Measurements from ENCODE around the gene FAM181A.

FAM181A gene

GRCh38 chr14:93906341-93907329 is 20.5 kb upstream of the FAM181A start:
- H3K36me3 ChIP-seq (ENCODE audit: control insufficient read depth, insufficient read depth, low read length) = no peaks in the 10 kb centered on the region
- no peak overlapping the region for H3K9ac ChIP-seq (ENCODE audit: low read depth, low read length)

GRCh38 chr14:93909429-93910128 is 17.6 kb upstream of the FAM181A start:
- no peak overlapping the region for H3K27ac ChIP-seq (ENCODE audit: low read depth, low read length)
- H3K9me3 ChIP-seq (ENCODE audit: control insufficient read depth, insufficient read depth, low read length) = no peaks in the 10 kb centered on the region
- peaks cover 2% of the 10 kb centered on the region; the same call in 1 of the 2 replicates for H3K4me1 ChIP-seq (ENCODE audit: control insufficient read depth, insufficient read depth, low read length)
- no peak overlapping the region for H3K9ac ChIP-seq (ENCODE audit: low read depth, low read length)
- H3K36me3 ChIP-seq (ENCODE audit: control insufficient read depth, insufficient read depth, low read length) = no peaks in the 10 kb centered on the region
- no peak overlapping the region for H3K4me3 ChIP-seq (ENCODE audit: low read depth, low read length)
- no peaks in the 10 kb centered on the region for H3K27me3 ChIP-seq (ENCODE audit: control insufficient read depth, insufficient read depth, low read length)

More at GRCh38 chr14:93906341-93907329, 20.5 kb upstream of the FAM181A start:
- Histone ChIP-seq H3K4me3 (ENCODE audit: low read depth, low read length) (no peak overlapping the region), H3K27me3 (ENCODE audit: control insufficient read depth, insufficient read depth, low read length) (no peaks in the 10 kb centered on the region), H3K9me3 (ENCODE audit: control insufficient read depth, insufficient read depth, low read length) (no peaks in the 10 kb centered on the region), H3K27ac (ENCODE audit: low read depth, low read length) (no peak overlapping the region), H3K4me1 (ENCODE audit: control insufficient read depth, insufficient read depth, low read length) (peaks cover 2% of the 10 kb centered on the region; the same call in 1 of the 2 replicates)

- H3K9ac ChIP-seq (ENCODE audit: low read depth, low read length) = no peak overlapping the region
- no peaks in the 10 kb centered on the region for H3K4me1 ChIP-seq (ENCODE audit: control insufficient read depth, insufficient read depth, low read length)
- H3K36me3 ChIP-seq (ENCODE audit: control insufficient read depth, insufficient read depth, low read length) = no peaks in the 10 kb centered on the region
- no peak overlapping the region for H3K27ac ChIP-seq (ENCODE audit: low read depth, low read length)
- no peak overlapping the region for H3K4me3 ChIP-seq (ENCODE audit: low read depth, low read length)
- H3K27me3 ChIP-seq (ENCODE audit: control insufficient read depth, insufficient read depth, low read length) = no peaks in the 10 kb centered on the region
- H3K9me3 ChIP-seq (ENCODE audit: control insufficient read depth, insufficient read depth, low read length) = no peaks in the 10 kb centered on the region
Measured at GRCh38 chr14:93911975-93912615, 15.0 kb upstream of the FAM181A start.

GRCh38 chr14:93912782-93913181 is 14.4 kb upstream of the FAM181A start:
- H3K9ac ChIP-seq (ENCODE audit: low read depth, low read length) = no peak overlapping the region
- H3K9me3 ChIP-seq (ENCODE audit: control insufficient read depth, insufficient read depth, low read length) = no peaks in the 10 kb centered on the region
- H3K4me3 ChIP-seq (ENCODE audit: low read depth, low read length) = no peak overlapping the region
- H3K27me3 ChIP-seq (ENCODE audit: control insufficient read depth, insufficient read depth, low read length) = no peaks in the 10 kb centered on the region
- H3K36me3 ChIP-seq (ENCODE audit: control insufficient read depth, insufficient read depth, low read length) = no peaks in the 10 kb centered on the region
- no peak overlapping the region for H3K27ac ChIP-seq (ENCODE audit: low read depth, low read length)
- no peaks in the 10 kb centered on the region for H3K4me1 ChIP-seq (ENCODE audit: control insufficient read depth, insufficient read depth, low read length)

- Histone ChIP-seq H3K4me1 (ENCODE audit: control insufficient read depth, insufficient read depth, low read length) (no peaks in the 10 kb centered on the region), H3K9ac (ENCODE audit: low read depth, low read length) (no peak overlapping the region)
Measured at GRCh38 chr14:93914278-93914677, 12.9 kb upstream of the FAM181A start.

GRCh38 chr14:93915070-93915705 is 12.0 kb upstream of the FAM181A start:
- no peak overlapping the region for H3K4me3 ChIP-seq (ENCODE audit: low read depth, low read length)

More at GRCh38 chr14:93914278-93914677, 12.9 kb upstream of the FAM181A start:
- Histone ChIP-seq H3K36me3 (ENCODE audit: control insufficient read depth, insufficient read depth, low read length) (no peaks in the 10 kb centered on the region), H3K4me3 (ENCODE audit: low read depth, low read length) (no peak overlapping the region), H3K27ac (ENCODE audit: low read depth, low read length) (no peak overlapping the region), H3K9me3 (ENCODE audit: control insufficient read depth, insufficient read depth, low read length) (no peaks in the 10 kb centered on the region), H3K27me3 (ENCODE audit: control insufficient read depth, insufficient read depth, low read length) (no peaks in the 10 kb centered on the region)

GRCh38 chr14:93915800-93916199 is 11.3 kb upstream of the FAM181A start:
- Histone ChIP-seq H3K27me3 (ENCODE audit: control insufficient read depth, insufficient read depth, low read length) (no peaks in the 10 kb centered on the region), H3K36me3 (ENCODE audit: control insufficient read depth, insufficient read depth, low read length) (no peaks in the 10 kb centered on the region), H3K4me1 (ENCODE audit: control insufficient read depth, insufficient read depth, low read length) (no peaks in the 10 kb centered on the region), H3K27ac (ENCODE audit: low read depth, low read length) (no peak overlapping the region), H3K9me3 (ENCODE audit: control insufficient read depth, insufficient read depth, low read length) (no peaks in the 10 kb centered on the region), H3K4me3 (ENCODE audit: low read depth, low read length) (no peak overlapping the region), H3K9ac (ENCODE audit: low read depth, low read length) (no peak overlapping the region)

More at GRCh38 chr14:93915070-93915705, 12.0 kb upstream of the FAM181A start:
- Histone ChIP-seq H3K9ac (ENCODE audit: low read depth, low read length) (no peak overlapping the region), H3K27me3 (ENCODE audit: control insufficient read depth, insufficient read depth, low read length) (no peaks in the 10 kb centered on the region), H3K27ac (ENCODE audit: low read depth, low read length) (no peak overlapping the region), H3K4me1 (ENCODE audit: control insufficient read depth, insufficient read depth, low read length) (no peaks in the 10 kb centered on the region), H3K36me3 (ENCODE audit: control insufficient read depth, insufficient read depth, low read length) (no peaks in the 10 kb centered on the region), H3K9me3 (ENCODE audit: control insufficient read depth, insufficient read depth, low read length) (no peaks in the 10 kb centered on the region)

GRCh38 chr14:93916498-93916897 is 10.6 kb upstream of the FAM181A start:
- no peaks in the 10 kb centered on the region for H3K4me1 ChIP-seq (ENCODE audit: control insufficient read depth, insufficient read depth, low read length)
- H3K4me3 ChIP-seq (ENCODE audit: low read depth, low read length) = no peak overlapping the region
- H3K27ac ChIP-seq (ENCODE audit: low read depth, low read length) = no peak overlapping the region
- no peaks in the 10 kb centered on the region for H3K36me3 ChIP-seq (ENCODE audit: control insufficient read depth, insufficient read depth, low read length)
- no peaks in the 10 kb centered on the region for H3K9me3 ChIP-seq (ENCODE audit: control insufficient read depth, insufficient read depth, low read length)
- no peak overlapping the region for H3K9ac ChIP-seq (ENCODE audit: low read depth, low read length)
- no peaks in the 10 kb centered on the region for H3K27me3 ChIP-seq (ENCODE audit: control insufficient read depth, insufficient read depth, low read length)

GRCh38 chr14:93917141-93917540 is 10.0 kb upstream of the FAM181A start:
- no peaks in the 10 kb centered on the region for H3K36me3 ChIP-seq (ENCODE audit: control insufficient read depth, insufficient read depth, low read length)
- no peak overlapping the region for H3K9ac ChIP-seq (ENCODE audit: low read depth, low read length)
- no peaks in the 10 kb centered on the region for H3K27me3 ChIP-seq (ENCODE audit: control insufficient read depth, insufficient read depth, low read length)
- H3K4me1 ChIP-seq (ENCODE audit: control insufficient read depth, insufficient read depth, low read length) = no peaks in the 10 kb centered on the region
- no peaks in the 10 kb centered on the region for H3K9me3 ChIP-seq (ENCODE audit: control insufficient read depth, insufficient read depth, low read length)
- no peak overlapping the region for H3K27ac ChIP-seq (ENCODE audit: low read depth, low read length)
- no peak overlapping the region for H3K4me3 ChIP-seq (ENCODE audit: low read depth, low read length)

- H3K27me3 ChIP-seq (ENCODE audit: control insufficient read depth, insufficient read depth, low read length) = no peaks in the 10 kb centered on the region
- H3K27ac ChIP-seq (ENCODE audit: low read depth, low read length) = no peak overlapping the region
- H3K4me1 ChIP-seq (ENCODE audit: control insufficient read depth, insufficient read depth, low read length) = no peaks in the 10 kb centered on the region
- no peaks in the 10 kb centered on the region for H3K36me3 ChIP-seq (ENCODE audit: control insufficient read depth, insufficient read depth, low read length)
- no peak overlapping the region for H3K9ac ChIP-seq (ENCODE audit: low read depth, low read length)
- no peak overlapping the region for H3K4me3 ChIP-seq (ENCODE audit: low read depth, low read length)
- no peaks in the 10 kb centered on the region for H3K9me3 ChIP-seq (ENCODE audit: control insufficient read depth, insufficient read depth, low read length)
Measured at GRCh38 chr14:93921001-93921806, 5.9 kb upstream of the FAM181A start.

Data from HUES48 (cell line).